Mesothelial cell of epicardium (in vitro differentiated cells): Measurements from ENCODE around the gene INCA1. TPM values are rescaled to one million over a fixed set of nuclear protein-coding genes. Genes with fewer than 3 reads are reported as not detected.

ENCODE experiments used
- DNase-seq, 2 experiments: peaks; one replicate each; pipeline ENCODE4 v3.0.0; 2021; ENCODE audit warnings: low spot score in 2 of 2; ENCODE audit not compliant: unreplicated experiment in 2 of 2
- H3K27ac Mint-ChIP-seq: 2 replicates; pipeline ENCODE4 v1.8.0; 2021; ENCODE audit warnings: mixed read lengths
- H3K27me3 Mint-ChIP-seq: 2 replicates; pipeline ENCODE4 v1.8.0; 2021; ENCODE audit warnings: low read depth, mixed read lengths
- H3K36me3 Mint-ChIP-seq: 2 replicates; pipeline ENCODE4 v1.8.0; 2021; ENCODE audit warnings: mixed read lengths
- H3K4me1 Mint-ChIP-seq: 2 replicates; pipeline ENCODE4 v1.8.0; 2021; ENCODE audit warnings: mixed read lengths
- H3K4me3 Mint-ChIP-seq: 2 replicates; pipeline ENCODE4 v1.8.0; 2021; ENCODE audit warnings: mild to moderate bottlenecking, moderate library complexity, mixed read lengths
- H3K9me3 Mint-ChIP-seq: 2 replicates; pipeline ENCODE4 v1.8.0; 2021; ENCODE audit warnings: mixed read lengths
- CTCF ChIP-seq: fragments of 200-600 bp; sonication (generic); IDR thresholded peaks from one replicate; pipeline ENCODE4 v1.5.0; 2021; ENCODE audit warnings: antibody characterized with exemption; ENCODE audit not compliant: unreplicated experiment
- microRNA-seq: library from miRNA; unstranded; fragments of <30 nt; microRNA quantifications from one replicate; pipeline ENCODE4 v1.2.0, GENCODE V29; 2021; ENCODE audit warnings: inconsistent platforms, mixed read lengths
- total RNA-seq: library from RNA; stranded (reverse); gene quantifications from 3 replicates; pipeline ENCODE4 v1.2.1, GENCODE V29; 2021

Gene INCA1
- total RNA-seq, 1 donor from 2014 or later: 2.7 TPM

GRCh38 chr17:4940555-4941318 is 56.6 kb downstream of the INCA1 start:
- peak overlapping the region; percentile 99 for H3K27ac Mint-ChIP-seq
- no peak for TF ChIP-seq CTCF
- H3K27me3 Mint-ChIP-seq: no peaks in the 10 kb centered on the region
- no peaks in the 10 kb centered on the region for H3K9me3 Mint-ChIP-seq
- peaks cover 10% of the 10 kb centered on the region for H3K36me3 Mint-ChIP-seq
- H3K4me1 Mint-ChIP-seq: peaks cover 36% of the 10 kb centered on the region
- H3K4me3 Mint-ChIP-seq: peak overlapping the region; percentile 87
- peak in 1 of 2 experiments; percentile 43 for DNase-seq

GRCh38 chr17:4939796-4940554 is 57.3 kb downstream of the INCA1 start, which contains the start of the genes RNF167 and SLC25A11:
Gene RNF167 (plus strand): TSS chr17:4940268. CDS start chr17:4940910, 642 bp downstream.
Gene SLC25A11 (minus strand): TSS chr17:4940046. CDS start chr17:4939910, 136 bp downstream.
- TF ChIP-seq CTCF: no peak
- H3K4me1 Mint-ChIP-seq: peaks cover 29% of the 10 kb centered on the region

GRCh38 chr17:4939546-4939795 is 57.9 kb downstream of the INCA1 start:
- Mint-ChIP-seq H3K27me3 (no peaks in the 10 kb centered on the region), H3K36me3 (peaks cover 2% of the 10 kb centered on the region), H3K27ac (peak overlapping the region; percentile 91), H3K4me3 (peak overlapping the region; percentile 87), H3K9me3 (no peaks in the 10 kb centered on the region), H3K4me1 (peaks cover 29% of the 10 kb centered on the region)
- TF ChIP-seq CTCF: no peak
- DNase-seq: no peak

More at GRCh38 chr17:4939796-4940554, 57.3 kb downstream of the INCA1 start, which contains the start of the genes RNF167 and SLC25A11:
- Mint-ChIP-seq H3K9me3 (no peaks in the 10 kb centered on the region), H3K36me3 (peaks cover 2% of the 10 kb centered on the region), H3K4me3 (peak within 1 kb of the TSS; percentile 87), H3K27me3 (no peaks in the 10 kb centered on the region), H3K27ac (peak within 1 kb of the TSS; percentile 99)
- DNase-seq: peak; percentile 89 to 92

GRCh38 chr17:4938688-4939545 is 58.4 kb downstream of the INCA1 start:
- Mint-ChIP-seq H3K27ac (peak overlapping the region; percentile 91), H3K4me1 (peaks cover 34% of the 10 kb centered on the region), H3K4me3 (peak overlapping the region; percentile 87), H3K9me3 (no peaks in the 10 kb centered on the region), H3K36me3 (peaks cover 2% of the 10 kb centered on the region), H3K27me3 (no peaks in the 10 kb centered on the region)
- no peak for TF ChIP-seq CTCF
- DNase-seq: no peak

Small RNA genes within 50 kb of the gene (microRNA-seq; reads per million reads assigned to microRNA genes)
- gene MIR6864: not detected
- gene MIR6865: 0.88 reads per million

Other genes starting within 250 kb of the INCA1 start
- not detected in 3 replicates for gene TM4SF5, start 225.6 kb downstream of the INCA1 start, total RNA-seq
- 2.3 to 2.6 TPM (median 2.5 TPM) in 3 replicates for gene VMO1, start 211.2 kb downstream of the INCA1 start, total RNA-seq
- gene GLTPD2, start 208.6 kb downstream of the INCA1 start, total RNA-seq: 0.22 TPM in 1 of 3 replicates, not detected in the others
- 98.2 to 102 TPM (median 102 TPM) in 3 replicates for gene PSMB6, start 201.4 kb downstream of the INCA1 start, total RNA-seq
- 77.3 to 83.6 TPM (median 82.5 TPM) in 3 replicates for gene PLD2, start 190.4 kb downstream of the INCA1 start, total RNA-seq
- 113 to 117 TPM (median 114 TPM) in 3 replicates for gene MINK1, start 164.2 kb downstream of the INCA1 start, total RNA-seq
- 8.6 to 9.3 TPM (median 9.2 TPM) in 3 replicates for gene C17orf107, start 98.0 kb downstream of the INCA1 start, total RNA-seq
- gene CHRNE, start 94.4 kb downstream of the INCA1 start, total RNA-seq: 1.5 to 1.9 TPM (median 1.7 TPM) in 3 replicates
- not detected in 3 replicates for gene GP1BA, start 65.2 kb downstream of the INCA1 start, total RNA-seq
- 52.5 to 54.2 TPM (median 53.9 TPM) in 3 replicates for gene SLC25A11, start 57.5 kb downstream of the INCA1 start, total RNA-seq
- 72.3 to 74.6 TPM (median 73.1 TPM) in 3 replicates for gene RNF167, start 57.3 kb downstream of the INCA1 start, total RNA-seq
- gene PFN1, start 49.0 kb downstream of the INCA1 start, total RNA-seq: 357 to 377 TPM (median 370 TPM) in 3 replicates
- 21.2 to 25.3 TPM (median 22.4 TPM) in 3 replicates for gene ENO3, start 46.4 kb downstream of the INCA1 start, total RNA-seq
- gene SPAG7, start 29.7 kb downstream of the INCA1 start, total RNA-seq: 72.8 to 86.9 TPM (median 72.9 TPM) in 3 replicates
- gene CAMTA2, start 9.8 kb downstream of the INCA1 start, total RNA-seq: 27.0 to 31.6 TPM (median 31.2 TPM) in 3 replicates
- gene KIF1C, start 428 bp upstream of the INCA1 start, total RNA-seq: 78.5 to 82.9 TPM (median 81.7 TPM) in 3 replicates
- 0.20 to 0.54 TPM (median 0.38 TPM) in 3 replicates for gene SLC52A1, start 37.9 kb upstream of the INCA1 start, total RNA-seq
- 0.96 to 1.0 TPM (median 1.00 TPM) in 3 replicates for gene ZFP3, start 80.9 kb upstream of the INCA1 start, total RNA-seq
- gene ZNF232, start 114.4 kb upstream of the INCA1 start, total RNA-seq: 27.1 to 29.9 TPM (median 27.2 TPM) in 3 replicates
- gene USP6, start 118.5 kb upstream of the INCA1 start, total RNA-seq: 0.38 to 0.54 TPM (median 0.42 TPM) in 3 replicates
- 18.3 to 21.0 TPM (median 18.9 TPM) in 3 replicates for gene ZNF594, start 194.3 kb upstream of the INCA1 start, total RNA-seq
- gene SCIMP, start 237.3 kb upstream of the INCA1 start, total RNA-seq: not detected in 3 replicates